DMS 273 (cell line): ENCODE data around the gene NSUN5.
A peak's percentile ranks its signal among the peaks of the same experiment; 100 is the strongest.
"Not testable (repeated sequence)": the region's sequence is repeated elsewhere in the genome, so short reads cannot be mapped to it uniquely, and the experiment has no call there.

Experiments
- DNase-seq: peaks from one replicate; lab custom pipeline; 2025; ENCODE audit not compliant: unreplicated experiment; lab: John Stamatoyannopoulos, UW

NSUN5 gene

DNA sequence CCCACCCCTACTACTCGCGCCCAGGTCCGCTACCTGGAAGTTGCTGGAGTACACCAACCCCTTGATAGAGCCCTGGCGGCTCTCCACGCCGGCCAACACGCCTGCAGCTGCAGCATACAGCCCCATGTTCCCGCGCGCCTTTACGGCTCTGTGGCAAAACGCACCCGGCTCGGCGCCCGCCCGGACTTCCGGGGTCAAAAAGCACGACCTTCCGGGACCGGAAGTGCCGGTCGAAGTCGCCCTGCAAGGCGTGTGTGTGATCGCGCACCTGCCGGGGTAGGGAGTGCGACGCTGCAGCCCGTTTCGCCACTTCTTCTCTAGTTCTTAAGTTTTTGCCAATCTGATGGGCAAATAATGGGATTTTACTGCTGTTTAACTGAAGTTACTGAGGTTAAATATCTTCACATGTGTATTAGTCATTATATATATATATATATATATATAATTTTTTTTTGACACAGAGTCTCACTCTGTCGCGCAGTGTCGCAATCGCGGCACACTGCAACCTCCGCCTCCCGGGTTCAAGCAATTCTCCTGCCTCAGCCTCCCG lies at the start of gene NSUN5:
Gene NSUN5 (minus strand): TSS at position 162 of the 550 bp plus-strand sequence. CDS start 36 bp downstream, at position 126.
- DNase-seq = peak; percentile 92

GRCh38 chr7:73356159-73356558 lies 47.5 kb upstream of the NSUN5 start:
- DNase-seq = no peak

- no peak for DNase-seq
Observed at GRCh38 chr7:73354821-73355220, 46.2 kb upstream of the NSUN5 start.

DNA sequence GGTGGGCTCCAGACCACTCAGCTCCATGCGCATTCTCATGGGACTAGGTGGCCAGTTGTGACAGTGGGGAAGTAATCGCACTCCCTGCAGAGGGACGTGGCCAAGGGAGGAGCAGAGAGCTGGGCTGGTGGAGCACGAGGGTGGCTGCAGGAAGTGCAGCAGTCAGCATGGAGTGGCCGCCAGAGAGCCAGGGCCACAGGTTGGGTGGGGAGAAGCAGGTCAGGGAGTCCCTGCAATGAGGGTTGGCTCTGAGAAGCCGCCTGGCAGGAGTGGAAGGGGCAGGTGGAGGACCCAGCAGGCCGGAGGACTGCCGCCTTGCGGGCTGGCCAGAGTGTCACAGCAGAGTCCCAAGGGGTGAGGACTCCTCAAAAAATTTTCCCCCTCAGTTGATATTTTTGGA lies 45.6 kb upstream of the NSUN5 start:
- DNase-seq = no peak

GRCh38 chr7:73353243-73353642 lies 44.6 kb upstream of the NSUN5 start:
- DNase-seq = no peak

DNA sequence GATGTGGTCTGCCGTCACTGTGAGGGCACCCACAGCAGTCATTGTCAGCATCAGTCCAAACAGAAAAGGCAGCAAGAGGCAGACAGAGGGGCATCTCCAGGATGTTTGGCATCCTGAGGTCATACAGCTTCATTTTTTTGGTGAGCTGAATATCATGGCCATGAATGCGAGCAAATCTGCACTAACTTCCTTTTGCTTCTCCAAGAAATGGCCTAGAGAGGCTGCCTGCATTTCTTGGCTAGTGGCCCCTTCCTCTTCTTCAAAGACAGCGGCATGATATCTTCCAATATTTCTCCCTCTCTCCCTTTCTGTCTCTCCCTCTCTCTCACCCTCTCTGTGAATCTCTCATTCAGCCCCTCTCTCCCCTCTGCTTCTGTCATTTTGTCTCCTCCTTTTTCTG lies 44.2 kb upstream of the NSUN5 start:
- no peak for DNase-seq

DNA sequence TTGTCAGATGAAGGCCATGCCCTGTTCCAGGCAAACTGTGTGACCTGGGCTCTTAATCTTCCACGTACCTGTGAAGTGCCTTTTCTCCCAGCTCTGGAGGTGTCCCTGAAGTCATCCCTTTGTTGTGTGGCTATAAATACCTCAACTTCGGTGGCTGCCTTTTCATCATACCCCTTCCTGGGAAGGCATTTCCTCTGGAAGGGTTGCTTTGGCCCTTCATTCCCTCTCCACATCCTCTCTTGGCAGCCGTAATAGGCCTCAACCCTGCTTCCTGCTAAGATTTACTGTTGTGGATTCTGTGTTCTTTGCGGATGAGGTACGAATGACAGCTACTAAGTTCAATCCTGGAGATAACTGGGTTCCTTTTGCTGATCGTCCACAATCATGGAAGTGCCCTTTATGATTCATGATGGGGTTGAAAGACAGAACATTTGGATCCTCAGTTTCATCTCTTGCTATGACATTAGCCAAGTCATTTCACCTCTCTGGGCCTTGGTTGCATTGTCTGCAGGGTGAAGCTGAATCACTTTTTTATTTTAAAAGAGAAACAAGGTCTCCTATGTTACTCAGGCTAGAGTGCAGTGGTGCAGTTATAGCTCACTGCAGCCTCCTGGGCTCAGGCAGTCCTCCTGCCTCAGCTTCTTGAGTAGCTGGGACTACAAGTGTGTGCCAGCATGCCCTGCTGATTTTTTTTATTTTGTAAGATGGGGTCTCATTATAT lies 43.0 kb upstream of the NSUN5 start:
- DNase-seq = no peak

DNA sequence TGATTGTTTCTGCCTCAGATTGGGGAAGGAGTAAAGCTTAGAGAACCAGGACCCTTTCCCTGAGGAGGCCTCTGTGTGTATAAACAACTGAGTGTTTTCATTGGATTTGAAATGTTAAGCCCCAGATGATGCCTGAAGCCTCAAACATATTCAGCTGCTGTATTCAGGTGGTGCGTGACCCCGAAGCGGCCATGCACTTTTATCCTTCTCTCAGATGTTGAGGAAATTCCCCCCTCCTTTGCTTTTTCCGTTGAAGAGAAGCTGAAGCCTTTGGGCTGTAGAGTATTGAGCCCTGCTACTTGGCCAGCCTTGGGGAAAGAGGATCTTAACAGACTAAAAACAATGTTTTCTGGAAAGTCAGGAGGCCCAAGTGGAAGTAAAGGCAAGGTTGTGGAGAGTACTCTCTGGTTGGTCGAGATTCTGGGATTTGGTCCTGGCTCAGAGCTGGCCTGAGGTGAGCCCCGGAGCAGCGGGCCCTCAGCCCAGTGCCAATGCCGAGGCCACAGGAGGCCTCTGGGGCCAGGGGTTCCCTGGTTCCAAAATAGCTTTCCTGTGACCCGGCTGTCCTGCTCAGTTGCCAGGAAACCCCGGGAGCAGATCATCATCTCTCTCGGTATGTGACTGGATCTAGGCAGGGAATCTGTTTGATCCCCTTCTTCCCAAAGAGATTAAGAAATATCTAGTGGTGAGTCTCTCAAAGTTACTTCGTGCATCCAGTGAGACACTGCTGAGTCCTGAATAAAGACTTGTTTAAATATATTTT lies 41.9 kb upstream of the NSUN5 start:
- DNase-seq = no peak

DNA sequence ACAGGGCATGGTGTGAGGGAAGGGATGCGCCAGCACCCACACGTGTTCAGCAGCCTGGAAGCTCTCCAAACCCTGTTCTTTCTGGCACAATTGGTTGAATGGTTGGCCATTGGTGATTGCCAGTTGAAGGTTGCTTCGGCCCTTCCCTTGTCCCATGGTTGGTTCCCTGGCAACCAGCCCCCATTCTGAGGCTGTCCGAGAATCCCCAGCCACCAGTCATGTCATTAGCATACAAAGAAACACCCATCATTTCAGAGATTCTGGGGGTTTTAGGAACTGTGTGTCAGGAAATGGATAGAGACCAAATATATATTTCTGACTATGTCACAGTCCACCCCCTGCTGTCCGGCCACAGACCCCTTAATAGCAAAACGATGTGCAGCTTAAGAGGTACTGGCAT lies 41.1 kb upstream of the NSUN5 start:
- DNase-seq = no peak

GRCh38 chr7:73345951-73346350 lies 37.3 kb upstream of the NSUN5 start:
- DNase-seq = no peak

- DNase-seq = no peak
Observed at GRCh38 chr7:73345538-73345937, 36.9 kb upstream of the NSUN5 start.

GRCh38 chr7:73343671-73344380 lies 35.2 kb upstream of the NSUN5 start:
- no peak for DNase-seq

DNA sequence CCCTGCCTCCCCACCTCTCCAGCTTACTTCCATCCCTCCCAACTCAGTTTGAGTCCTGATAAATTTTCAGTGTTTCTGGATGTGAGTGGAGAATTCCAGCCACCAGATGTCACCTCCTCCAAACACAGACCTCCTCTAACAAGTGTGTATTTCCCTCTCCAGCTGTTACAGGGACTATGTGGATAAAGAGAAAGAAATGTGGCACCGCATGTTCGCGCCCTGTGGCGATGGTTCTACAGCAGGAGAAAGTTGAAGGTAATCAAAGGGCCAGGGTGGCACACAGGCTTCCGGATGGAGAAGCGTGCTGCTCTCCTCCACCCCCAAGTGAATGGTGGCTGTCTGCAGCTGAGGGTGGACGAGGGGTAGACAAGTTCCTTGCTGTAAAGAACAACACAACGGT lies 34.0 kb upstream of the NSUN5 start:
- DNase-seq = peak; percentile 77

- DNase-seq = no peak
Observed at GRCh38 chr7:73341877-73342276, 33.3 kb upstream of the NSUN5 start.

GRCh38 chr7:73340514-73340913 lies 31.9 kb upstream of the NSUN5 start:
- DNase-seq = no peak

- DNase-seq = no peak
Observed at GRCh38 chr7:73338321-73338720, 29.7 kb upstream of the NSUN5 start.

DNA sequence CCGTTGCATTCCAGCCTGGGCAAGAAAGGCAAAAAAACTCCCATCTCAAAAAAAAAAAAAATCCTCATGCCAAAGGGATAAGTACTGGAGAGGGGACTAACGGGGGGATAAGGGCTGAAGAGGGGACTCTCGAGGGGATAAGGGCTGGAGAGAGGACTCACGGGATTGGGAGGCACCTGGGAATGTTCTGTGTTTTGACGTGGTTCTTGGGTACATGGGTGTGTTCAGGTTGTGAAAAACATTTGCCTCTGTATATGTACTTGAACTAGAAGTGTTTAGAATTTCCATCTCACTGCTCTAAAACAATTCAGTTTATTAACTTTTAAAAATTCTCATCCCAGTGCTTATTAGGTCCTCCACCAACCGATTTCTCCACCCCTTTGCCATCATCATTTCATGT lies 23.8 kb upstream of the NSUN5 start:
- no peak for DNase-seq

DNA sequence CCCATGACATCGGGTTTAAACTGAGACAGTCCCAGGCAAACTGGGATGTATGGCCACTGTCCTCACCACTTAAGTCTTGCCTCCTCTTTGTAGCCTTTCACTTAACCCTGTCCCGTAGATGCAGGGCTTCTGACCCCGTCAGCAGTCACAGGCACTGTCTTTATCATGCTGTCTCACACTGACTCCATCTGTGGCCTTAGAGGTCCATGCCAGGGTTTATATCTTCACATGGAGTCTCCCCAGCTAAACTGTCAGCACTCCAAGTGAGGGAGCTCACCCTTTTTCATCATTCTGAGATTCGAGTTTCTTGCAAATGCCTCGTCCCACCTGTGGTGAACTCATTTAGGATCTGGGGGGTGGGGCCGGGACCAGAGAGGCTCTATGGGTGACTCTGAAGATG lies 22.1 kb upstream of the NSUN5 start:
- no peak for DNase-seq

- DNase-seq = no peak
Observed at GRCh38 chr7:73329861-73330581, 21.4 kb upstream of the NSUN5 start.

DNA sequence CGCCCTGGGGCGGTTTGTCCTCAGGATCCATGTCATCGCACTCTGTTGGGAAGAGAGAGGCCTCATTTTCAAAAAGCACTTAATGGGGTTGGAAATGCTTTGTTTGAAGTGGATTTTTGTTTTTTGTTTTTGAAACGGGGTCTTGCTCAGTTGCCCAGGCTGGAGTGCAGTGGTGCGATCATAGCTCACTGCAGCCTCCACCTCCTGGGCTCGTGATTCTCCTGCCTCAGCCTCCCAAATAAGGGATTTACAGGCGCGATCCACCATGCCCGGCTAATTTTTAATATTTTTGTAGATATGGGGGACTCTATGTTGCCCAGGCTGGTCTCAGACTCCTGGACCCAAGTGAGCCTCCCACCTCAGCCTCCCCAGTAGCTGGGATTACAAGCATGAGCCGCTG lies 20.1 kb upstream of the NSUN5 start:
- no peak for DNase-seq

DNA sequence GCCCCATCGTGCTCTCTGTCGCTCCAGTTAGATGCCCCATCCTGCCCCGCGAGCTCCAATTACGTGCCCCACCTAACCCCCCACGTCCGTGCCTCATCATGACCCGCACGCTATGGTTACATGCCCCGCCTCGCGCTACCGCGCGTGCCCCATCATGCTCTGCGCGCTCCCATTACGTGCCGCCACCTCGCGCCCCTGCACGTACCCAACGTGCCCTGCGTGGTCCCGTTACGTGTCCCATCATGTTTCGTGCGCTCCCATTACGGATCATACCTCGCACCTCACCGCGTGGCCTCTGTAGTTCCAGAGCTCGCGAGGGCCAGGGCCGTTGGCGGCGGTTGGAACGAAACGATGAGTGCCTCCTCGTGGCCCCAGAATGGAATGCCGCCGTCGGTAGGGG lies 19.3 kb upstream of the NSUN5 start, which contains the start of the genes FKBP6 and TRIM50:
Gene FKBP6 (plus strand): TSS at position 240 of the 400 bp plus-strand sequence. CDS start 268 bp downstream, outside the sequence.
Gene TRIM50 (minus strand): TSS at position 161 of the 400 bp plus-strand sequence. CDS start 3,295 bp downstream, outside the sequence.
- not testable (repeated sequence) for DNase-seq
